PFSK-1 (cell line): ENCODE measurements around the gene RABGAP1L.

Experiments used
- POLR2AphosphoS5 ChIP-seq: IDR thresholded peaks from 2 replicates; pipeline ENCODE4 v1.6.1; 2012; ENCODE audit warnings: low read depth, mild to moderate bottlenecking, control low read depth, low read length, moderate library complexity
- REST ChIP-seq, 2 experiments: IDR thresholded peaks; 2 replicates each; pipeline versions ENCODE4 v1.6.1 to v1.8.0; 2011 to 2012; ENCODE audit warnings: low read depth in 2 of 2, low read length in 2 of 2, control low read depth in 1 of 2, inconsistent platforms in 1 of 2, mild to moderate bottlenecking in 1 of 2, moderate library complexity in 1 of 2; ENCODE audit not compliant: insufficient read depth in 1 of 2
- SIN3A ChIP-seq: IDR thresholded peaks from 2 replicates; pipeline ENCODE4 v1.6.1; 2012; ENCODE audit warnings: mild to moderate bottlenecking, low read length, moderate library complexity, borderline replicate concordance; ENCODE audit not compliant: insufficient read depth
- TAF1 ChIP-seq: IDR thresholded peaks from 2 replicates; pipeline ENCODE4 v1.6.1; 2012; ENCODE audit warnings: low read length, control low read depth, borderline replicate concordance; ENCODE audit not compliant: insufficient read depth

GRCh38 chr1:174639461-174639860 lies 480.1 kb downstream of the RABGAP1L start:
- no peak for TF ChIP-seq POLR2AphosphoS5
- no peak for TF ChIP-seq REST (IDR thresholded peaks at IDR 0.05; ENCODE audit: insufficient read depth in 1 of 2, low read depth in 2 of 2, low read length in 2 of 2)
- TF ChIP-seq SIN3A = no peak
- no peak for TF ChIP-seq TAF1
